HG03457 (cell line): ENCODE measurements around the gene CLCN6.

Source experiments
- ATAC-seq: cut with Tn5 transposase; IDR thresholded peaks from one replicate; pipeline ENCODE4 v1.9.1; 2021; ENCODE audit warnings: moderate number of reproducible peaks; ENCODE audit not compliant: unreplicated experiment

Gene CLCN6

DNA sequence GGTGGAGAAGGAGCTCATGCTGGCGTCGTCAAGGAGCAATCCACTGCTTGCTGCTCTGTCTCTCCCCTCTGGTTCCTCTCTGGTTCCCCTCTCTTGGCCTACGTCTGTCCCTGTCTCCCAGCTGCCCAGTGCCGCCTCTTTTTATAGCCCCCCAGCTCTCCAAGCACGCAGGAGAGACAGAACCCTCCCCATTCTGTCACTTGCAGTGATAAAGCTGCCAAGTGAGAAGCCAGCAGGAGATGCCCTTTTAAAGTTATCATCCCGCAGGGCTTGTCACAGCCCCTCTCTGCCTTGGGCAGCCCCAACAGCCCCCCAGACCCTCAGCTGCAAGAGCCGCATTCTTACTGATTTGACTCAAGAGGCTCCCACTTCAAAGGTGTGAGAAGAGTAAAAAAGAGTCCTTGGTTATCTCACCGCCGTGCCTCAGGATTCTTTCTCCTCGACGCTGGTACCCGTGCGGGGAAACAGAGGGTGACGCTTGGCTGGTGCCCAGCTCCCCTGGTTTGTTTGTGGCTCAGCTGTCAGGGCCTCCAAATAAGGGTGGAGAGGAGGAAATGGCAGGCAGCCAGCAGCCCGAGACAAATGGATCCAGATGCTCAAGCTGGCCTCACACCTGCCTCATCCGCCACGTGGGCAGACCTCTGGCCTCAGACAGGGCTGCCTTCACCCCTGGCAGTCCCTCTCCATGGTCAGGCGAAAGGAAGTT, 41.8 kb downstream of the CLCN6 start, which contains the start of gene NPPA:
Gene NPPA (minus strand): TSS at position 117 of the 706 bp plus-strand sequence. CDS start 99 bp downstream, at position 18.
- ATAC-seq: no peak

DNA sequence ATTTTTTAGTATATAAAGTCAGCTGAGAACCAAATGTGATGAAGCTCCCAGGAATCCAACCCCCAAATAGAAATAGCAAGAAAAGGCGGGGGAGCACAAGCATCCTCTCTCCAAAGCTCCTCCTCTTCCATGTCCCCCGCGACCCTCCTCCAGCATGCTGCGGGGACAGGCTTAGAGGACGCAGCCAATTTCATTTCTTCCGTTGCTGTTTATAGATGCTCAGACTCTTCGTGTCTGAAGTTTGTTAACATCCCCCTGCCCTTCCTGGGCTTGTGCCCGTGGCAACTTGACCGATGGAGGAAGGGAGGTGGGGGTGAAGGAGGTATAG, 42.3 kb downstream of the CLCN6 start:
- no peak for ATAC-seq

DNA sequence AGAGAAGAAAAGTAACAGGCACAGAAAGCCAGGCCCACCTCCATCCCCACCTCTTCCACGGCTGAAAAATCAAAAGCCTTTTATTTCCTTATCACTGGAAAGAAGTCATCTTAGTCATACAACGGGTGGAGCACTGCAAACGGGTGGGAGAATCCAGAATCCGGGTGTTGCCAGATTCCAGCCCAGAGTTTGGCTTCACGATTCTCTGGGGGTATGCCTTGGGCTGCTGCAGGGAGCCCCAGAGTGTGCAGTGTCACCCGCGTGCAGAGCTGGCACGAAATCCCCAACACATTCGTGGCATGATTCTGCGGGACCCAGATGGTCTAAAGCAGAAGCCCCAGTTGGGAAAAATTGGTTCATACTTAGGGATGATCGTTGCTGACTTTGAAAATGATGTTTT, 44.2 kb downstream of the CLCN6 start:
- no peak for ATAC-seq

DNA sequence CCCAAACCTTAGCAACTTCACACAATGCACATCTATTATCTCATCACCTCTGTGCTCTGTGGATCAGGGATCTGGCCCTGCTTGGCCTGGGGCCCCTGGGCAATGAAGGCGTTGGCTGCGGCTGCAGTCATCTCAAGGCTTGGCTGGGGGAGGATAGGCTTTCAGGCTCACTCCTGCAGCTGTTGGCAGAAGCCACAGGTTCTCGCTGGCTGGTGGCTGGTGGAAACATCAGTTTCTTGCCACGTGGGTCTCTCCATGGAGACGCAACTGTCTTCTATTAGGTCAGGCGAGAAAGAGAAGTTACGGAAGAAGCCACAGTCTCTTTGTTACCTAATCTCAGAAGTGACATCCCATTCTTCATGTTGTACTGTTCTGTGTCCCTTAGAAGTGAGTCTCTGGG, 45.2 kb downstream of the CLCN6 start:
- ATAC-seq: no peak

DNA sequence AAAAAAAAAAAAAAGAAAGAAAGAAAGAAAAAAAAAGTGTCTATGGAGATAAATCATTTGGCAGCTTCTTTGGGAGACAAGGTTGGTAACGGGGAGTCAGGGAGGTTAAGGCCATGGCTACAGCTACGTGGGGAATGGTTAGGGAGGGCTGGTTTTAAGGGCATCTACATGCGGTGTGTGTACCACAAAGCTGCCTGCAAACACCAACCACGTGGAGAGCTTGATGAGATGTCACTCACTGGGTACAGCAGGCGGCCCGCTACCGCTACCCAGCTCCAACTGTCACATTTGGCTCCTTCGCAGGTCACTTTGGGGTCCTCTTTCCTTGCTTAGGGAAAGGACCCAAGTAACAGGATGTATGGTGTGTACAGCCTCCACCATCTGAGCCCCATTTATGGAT, 48.5 kb downstream of the CLCN6 start:
- no peak for ATAC-seq

DNA sequence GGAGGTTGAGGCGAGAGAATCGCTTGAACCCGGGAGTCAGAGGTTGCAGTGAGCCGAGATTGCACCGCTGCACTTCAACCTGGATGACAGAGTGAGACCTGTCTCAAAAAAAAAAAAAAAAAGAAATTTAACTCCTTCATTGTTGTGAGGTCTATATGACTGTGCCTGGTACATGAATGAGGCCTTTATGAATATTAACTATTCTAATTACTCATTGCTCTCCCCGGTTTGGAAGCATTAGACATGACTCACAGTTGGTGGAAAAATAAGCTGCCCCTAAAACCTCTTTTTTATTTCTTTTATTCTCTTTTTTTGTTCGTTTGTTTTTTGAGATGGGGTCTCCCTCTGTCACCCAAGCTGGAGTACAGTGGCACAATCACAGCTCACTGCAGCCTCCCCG, 49.4 kb downstream of the CLCN6 start:
- ATAC-seq: no peak

DNA sequence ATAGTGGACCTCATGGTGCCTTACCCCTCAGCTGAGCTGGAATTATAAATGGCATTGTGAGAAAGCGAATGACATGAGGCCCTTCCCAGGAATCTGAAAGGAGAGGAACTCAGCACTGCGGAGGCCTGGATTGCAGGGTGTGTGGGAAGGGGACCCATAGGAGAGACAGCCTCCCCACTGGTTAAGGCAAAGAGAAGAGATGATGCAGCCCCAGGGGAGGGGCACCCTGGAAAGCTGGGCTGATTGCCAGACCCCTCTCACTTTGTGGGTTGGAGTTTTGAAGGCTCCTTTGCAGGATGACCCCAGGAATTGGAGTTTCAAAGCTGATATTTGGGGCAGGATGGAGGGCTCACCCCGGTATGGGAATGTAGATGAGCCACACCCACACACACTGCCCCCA, 50.7 kb downstream of the CLCN6 start:
- ATAC-seq: no peak

DNA sequence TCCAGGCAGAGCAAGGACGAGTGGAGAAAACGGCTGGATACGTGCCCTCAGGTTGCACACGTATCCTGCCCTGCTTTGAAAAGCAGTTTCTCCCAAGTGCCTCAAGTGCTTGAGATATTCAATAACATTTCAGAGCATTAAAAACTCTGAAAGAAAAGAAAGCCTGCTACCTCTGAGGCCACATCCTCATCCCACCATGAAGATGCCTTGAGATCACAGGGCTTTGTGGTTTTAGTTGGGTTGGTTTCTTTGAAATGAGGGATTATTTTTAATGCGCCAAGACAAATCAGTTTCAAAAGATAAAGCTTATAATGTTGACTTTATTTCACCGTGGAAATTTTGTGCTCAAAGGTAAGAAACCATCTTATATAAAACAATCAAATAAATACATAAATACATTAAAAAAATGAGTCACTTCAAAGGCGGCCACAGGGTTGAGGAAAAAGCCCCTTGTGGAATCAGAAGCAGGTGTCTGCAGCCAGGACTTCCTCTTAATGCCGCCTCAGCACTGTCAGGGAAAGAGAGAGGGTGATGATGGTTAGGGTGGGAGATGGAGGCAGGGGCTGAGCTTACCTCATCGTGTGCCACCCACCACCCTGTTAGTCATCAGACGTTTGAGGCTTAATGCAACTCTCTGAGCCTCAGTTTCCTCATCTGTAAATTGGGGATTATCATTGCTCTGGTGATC, 51.3 kb downstream of the CLCN6 start:
- no peak for ATAC-seq

DNA sequence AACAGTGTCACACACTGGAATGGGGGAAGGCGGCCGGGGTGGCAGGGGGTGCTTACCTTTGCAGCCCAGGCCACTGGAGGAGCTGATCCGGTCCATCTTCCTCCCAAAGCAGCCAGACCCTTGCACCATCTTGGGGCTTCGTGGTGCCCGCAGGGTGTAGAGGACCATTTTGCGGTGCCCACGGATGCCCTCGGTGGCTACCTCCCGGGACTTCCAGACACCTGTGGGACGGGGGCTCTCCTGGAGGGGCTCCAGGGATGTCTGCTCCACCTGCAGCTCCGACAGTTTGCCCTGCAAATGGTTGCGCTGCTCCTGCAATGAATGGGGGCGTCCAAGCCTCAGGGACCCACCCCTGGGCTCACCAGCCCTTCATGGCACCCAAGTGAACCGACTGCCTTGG, 52.2 kb downstream of the CLCN6 start:
- no peak for ATAC-seq

DNA sequence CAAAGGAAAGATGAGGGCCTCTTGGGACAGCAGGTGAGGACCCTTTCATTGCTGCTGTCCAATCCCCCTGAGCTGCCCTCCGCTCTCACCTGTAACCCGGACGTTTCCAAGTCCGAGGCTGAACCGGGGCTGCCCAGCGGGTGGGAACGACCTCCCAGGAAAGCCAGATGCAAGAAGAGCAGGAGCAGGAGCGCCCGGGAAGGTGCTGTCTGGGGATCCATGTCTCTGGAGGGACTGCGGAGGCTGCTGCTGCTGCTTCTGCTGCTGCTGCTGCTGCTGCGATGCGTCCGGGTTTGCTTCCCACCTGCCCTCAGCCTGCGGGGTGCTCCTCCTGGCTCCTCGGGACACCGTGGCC, 52.6 kb downstream of the CLCN6 start, which contains the start of gene NPPB:
Gene NPPB (minus strand): TSS at position 333 of the 355 bp plus-strand sequence. CDS start 112 bp downstream, at position 221.
- no peak for ATAC-seq

DNA sequence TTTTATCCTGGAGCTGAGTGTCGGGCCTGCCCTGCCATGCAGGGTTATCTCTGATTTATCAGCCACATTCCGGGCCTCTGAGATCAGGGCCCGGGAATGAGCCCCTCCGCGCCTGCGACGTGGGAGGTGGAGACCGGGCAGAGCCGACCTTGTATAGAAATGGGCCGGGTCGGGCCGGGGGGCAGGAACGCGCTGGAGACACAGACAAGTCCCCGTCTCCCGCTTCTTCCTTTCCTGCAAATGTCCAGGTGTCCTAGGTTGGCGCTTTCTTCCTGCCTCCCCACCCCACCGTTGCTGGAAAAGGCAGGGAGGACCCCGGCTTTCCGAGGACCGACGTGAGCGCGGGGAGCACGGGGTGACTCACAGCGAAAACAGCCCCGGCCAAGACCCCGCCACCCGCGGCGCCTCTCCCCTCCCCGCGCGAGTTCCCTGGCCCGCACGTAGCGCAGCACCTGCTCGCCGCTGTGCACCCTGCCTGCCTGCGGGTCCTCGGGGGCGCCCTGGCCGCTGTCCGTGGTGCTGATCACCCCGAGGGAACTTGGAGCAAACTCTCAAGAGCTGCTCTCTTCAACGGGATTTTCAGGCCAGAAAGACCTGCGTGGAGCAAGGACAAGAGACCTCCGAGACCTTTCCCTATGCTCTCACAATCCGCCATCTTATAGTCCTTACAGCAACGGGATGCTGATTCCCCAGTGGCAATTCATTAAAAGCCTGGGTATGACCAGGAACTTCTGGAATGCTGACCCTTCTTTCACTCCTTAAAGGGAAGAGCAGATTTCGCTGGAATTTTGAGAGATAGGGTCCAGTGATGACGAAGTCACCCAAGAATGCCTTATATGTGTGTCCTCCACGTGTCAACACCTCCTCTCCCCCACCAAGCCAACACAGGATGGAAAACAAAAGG, 53.2 kb downstream of the CLCN6 start:
- ATAC-seq: no peak

DNA sequence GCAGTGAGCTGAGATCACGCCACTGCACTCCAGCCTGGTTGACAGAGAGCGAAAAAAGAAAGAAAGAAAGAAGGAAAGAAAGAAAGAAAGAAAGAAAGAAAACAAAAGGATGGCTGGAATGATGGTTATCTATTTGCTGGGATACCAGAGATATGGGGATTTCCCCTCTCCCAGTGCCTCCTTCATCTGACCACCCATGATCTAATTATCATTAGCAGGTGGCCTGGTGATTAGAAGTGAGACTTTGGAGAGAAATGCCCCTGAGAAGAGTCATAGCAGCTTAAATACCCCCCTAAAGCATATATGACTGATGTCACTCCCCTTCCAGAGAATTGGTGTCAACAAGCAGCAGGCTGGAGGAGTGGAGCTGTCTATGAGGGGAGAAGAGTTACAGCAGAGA, 54.1 kb downstream of the CLCN6 start:
- no peak for ATAC-seq

DNA sequence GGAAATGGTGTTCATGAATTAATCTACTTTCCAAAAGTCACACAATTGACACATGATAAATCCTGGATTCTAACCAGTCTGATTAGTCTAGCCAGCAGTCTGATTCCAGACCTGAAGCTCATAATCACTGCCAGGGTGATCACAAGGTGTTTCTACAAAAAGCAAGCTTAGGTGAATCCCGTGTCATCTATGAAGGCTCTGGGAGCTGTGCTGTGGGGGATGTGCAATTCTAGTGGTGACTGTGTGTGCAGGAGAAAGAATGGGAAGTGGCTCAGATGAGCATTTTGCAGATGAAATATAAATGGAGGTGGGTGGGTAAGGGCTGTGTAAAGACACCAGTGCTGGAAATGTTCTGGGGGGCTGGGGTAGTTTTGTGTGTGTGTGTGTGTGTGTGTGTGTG, 54.6 kb downstream of the CLCN6 start:
- ATAC-seq: no peak

DNA sequence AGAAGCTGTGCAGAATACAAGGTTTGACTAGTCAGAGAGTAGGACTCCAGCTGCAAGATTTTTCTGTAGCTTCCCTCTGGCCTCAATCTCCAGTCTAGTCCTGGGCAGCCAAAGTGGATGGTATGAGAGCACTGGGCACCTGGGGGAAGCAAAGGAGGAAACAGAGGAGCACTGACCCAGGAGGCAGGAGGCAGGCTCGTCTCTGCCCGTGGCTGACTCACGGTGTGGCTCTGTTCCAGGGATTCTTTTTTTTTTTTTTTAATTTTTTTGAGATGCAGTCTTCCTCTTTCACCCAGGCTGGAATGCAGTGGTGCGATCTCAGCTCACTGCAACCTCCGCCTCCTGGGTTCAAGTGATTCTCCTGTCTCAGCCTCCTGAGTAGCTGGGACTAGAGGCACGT, 56.9 kb downstream of the CLCN6 start:
- ATAC-seq: no peak

DNA sequence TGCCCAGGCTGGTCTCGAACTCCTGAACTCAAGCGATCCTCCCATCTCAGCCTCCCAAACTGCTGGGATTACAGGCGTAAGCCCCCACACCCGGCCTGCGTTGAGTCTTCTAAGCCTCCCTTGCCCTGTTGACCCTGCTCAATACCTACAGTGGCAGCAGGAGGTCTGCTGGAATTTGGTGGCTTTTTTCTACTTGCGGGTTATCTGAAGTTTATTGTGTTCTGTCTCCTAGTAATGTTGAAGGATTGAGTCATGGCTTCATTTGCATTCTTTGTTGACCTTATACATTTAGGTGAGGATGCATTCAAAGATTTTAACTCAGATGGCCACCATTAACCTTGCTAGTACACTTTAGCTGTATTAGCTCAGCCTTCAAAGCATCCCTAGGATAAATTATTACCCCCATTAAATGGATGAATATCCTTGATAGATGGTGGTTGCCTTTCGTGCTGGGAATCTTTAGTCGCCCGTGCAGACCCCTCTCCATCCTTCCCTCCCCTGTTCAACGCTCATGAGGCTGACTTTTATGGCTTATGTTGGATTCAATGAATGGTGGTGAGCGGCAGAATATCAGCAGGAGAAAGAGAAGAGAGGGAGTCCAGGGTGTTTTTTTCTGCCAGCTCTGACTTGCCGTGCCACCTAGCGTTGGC, 62.5 kb downstream of the CLCN6 start:
- no peak for ATAC-seq

DNA sequence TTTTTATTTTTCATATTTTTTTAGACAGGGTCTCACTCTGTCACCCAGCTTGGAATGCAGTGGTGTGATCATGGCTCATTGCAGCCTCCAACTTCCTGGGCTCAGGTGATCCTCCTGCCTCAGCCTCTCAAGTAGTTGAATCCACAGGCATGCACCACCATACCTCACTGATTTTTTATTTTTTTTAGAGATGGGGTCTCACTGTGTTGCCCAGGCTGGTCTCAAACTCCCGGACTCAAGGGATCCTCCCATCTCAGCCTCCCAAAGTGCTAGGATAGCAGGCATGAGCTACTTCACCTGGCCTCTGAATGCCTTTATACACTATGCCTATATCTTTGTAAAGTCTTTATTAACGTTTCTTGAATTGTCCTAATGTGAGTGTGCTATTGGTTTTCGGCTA, 63.1 kb downstream of the CLCN6 start:
- no peak for ATAC-seq

DNA sequence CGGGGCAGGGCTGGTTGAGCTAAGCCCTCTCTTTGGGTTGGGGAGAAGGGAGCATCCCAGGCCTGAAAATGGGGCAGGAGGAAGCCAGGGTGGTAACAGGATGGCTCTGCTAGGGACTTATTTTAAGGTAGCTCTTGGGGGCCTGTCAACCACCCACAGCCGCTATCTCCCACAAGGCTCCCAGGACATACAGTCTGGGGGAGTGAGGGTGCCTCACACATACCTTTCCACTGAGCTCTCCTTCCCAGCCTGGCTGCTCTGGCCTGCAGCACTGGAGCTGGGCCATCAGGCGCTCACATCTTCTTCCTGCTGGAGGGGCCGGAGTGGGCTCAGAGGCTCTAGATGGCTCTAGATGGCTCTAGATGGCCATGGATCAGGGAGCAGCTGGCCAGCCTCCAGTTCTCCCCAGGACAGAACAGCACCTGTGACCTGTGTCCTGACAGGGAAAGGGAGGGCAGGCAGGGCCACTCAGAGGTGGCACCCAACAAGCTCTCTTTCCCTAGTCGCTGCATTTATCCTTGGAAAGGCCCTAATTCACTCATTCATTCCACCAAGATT, 63.7 kb downstream of the CLCN6 start:
- no peak for ATAC-seq

DNA sequence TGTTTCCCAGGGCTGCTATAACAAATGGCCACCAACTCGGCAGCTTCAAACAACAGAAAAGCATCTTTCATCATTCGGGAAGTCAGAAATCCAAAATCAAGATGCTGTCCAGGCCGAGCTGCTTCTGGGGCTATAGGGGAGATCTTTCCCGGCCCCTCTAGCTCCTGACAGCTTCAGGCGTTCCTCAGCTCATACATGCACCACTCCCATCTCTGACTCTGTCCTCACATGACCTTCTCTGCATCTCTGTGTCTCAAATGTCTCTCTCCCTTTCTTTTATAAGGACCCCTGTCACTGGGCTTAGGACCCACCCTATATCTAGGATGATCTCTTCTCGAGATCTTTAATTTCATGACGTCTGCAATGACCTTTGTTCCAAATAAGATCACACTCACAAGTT, 66.6 kb downstream of the CLCN6 start:
- ATAC-seq: no peak

DNA sequence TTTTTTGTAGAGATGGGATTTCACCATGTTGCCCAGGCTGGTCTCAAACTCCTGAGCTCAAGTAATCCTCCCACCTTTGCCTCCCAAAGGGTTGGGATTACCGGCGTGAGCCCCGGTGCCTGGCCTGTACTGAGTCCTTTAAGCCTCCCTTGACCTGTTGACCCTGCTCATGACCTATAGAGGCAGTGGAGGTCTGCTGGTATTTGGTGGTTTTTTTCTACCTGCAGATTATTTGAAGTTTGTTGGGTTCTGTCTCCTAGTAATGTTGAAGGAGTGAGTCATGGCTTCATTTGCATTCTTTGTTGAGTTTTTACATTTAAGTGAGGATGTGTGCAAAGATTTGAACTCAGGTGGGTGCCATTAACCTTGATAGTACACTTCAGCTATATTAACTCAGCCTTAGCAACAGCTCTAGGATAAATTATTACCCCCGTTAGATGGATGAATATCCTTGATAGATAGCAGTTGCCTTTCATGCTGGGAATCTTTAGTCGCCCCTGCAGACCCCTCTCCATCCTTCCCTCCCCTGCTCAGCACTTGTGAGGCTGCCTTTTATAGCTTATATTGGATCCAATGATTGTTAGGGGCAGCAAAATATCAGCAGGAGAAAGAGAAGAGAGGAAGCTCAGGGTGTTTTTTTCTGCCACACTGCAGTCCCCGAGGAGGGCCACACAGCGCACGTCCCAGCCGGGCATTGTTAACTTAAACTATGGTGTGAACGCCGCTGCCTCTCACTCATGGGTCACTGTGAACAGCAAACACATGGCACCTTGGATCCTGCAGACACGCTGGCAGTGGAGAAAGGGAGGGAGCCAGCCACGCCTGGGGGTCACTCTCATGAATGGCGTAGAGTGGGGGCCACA, 67.6 kb downstream of the CLCN6 start:
- ATAC-seq: no peak

DNA sequence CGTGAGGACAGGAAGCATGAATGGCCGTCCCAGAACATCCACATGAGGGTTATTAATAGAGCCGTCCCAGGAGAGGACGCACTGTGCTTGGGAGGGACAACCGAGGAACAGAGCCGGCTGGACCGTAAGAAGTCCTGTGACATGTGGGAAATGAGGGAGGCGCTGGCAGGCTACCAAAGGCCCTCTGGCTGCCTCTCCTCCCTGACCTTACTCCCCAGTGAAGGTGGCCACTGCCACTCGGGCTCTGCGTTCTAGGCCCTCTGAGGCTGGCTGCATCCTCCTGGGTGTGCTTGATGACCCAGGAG, 68.2 kb downstream of the CLCN6 start:
- ATAC-seq: no peak
